ENCODE results near the gene CAMSAP1.

Gene CAMSAP1

GRCh38 chr9:135820661-135821060 is 86.7 kb downstream of the CAMSAP1 start:
- peaks cover 44 to 69% of the 10 kb centered on the region in 2 donors for H3K36me3 ChIP-seq (ENCODE audit: control insufficient read depth in 2 of 2, insufficient read depth in 2 of 2, low read length in 2 of 2)
- no peaks in the 10 kb centered on the region for H3K9me3 ChIP-seq (ENCODE audit: control insufficient read depth in 2 of 2, low read length in 2 of 2)
- H3K4me1 ChIP-seq (ENCODE audit: control insufficient read depth, insufficient read depth, low read length), result no peaks in the 10 kb centered on the region
- H3K9ac ChIP-seq (ENCODE audit: low read length in 2 of 2), result no peak overlapping the region
- no peaks in the 10 kb centered on the region for H3K27me3 ChIP-seq (ENCODE audit: control insufficient read depth in 1 of 2, insufficient read depth in 2 of 2, low read length in 2 of 2)
- no peak overlapping the region for H3K27ac ChIP-seq (ENCODE audit: low read length)
- no peak overlapping the region for H3K4me3 ChIP-seq (ENCODE audit: low read length in 2 of 2)

- H3K36me3 ChIP-seq (ENCODE audit: control insufficient read depth in 2 of 2, insufficient read depth in 2 of 2, low read length in 2 of 2), result peaks cover 42 to 71% of the 10 kb centered on the region in 2 donors
- H3K9ac ChIP-seq (ENCODE audit: low read length in 2 of 2), result no peak overlapping the region
- no peak overlapping the region for H3K27ac ChIP-seq (ENCODE audit: low read length)
- H3K9me3 ChIP-seq (ENCODE audit: control insufficient read depth in 2 of 2, low read length in 2 of 2), result no peaks in the 10 kb centered on the region
- no peak overlapping the region for H3K4me3 ChIP-seq (ENCODE audit: low read length in 2 of 2)
- no peaks in the 10 kb centered on the region for H3K4me1 ChIP-seq (ENCODE audit: control insufficient read depth, insufficient read depth, low read length)
- H3K27me3 ChIP-seq (ENCODE audit: control insufficient read depth in 1 of 2, insufficient read depth in 2 of 2, low read length in 2 of 2), result no peaks in the 10 kb centered on the region
Observed at GRCh38 chr9:135819905-135820304, 87.4 kb downstream of the CAMSAP1 start.

- no peaks in the 10 kb centered on the region for H3K9me3 ChIP-seq (ENCODE audit: control insufficient read depth in 2 of 2, low read length in 2 of 2)
- H3K4me3 ChIP-seq (ENCODE audit: low read length in 2 of 2), result no peak overlapping the region
- H3K27me3 ChIP-seq (ENCODE audit: control insufficient read depth in 1 of 2, insufficient read depth in 2 of 2, low read length in 2 of 2), result no peaks in the 10 kb centered on the region
- H3K9ac ChIP-seq (ENCODE audit: low read length in 2 of 2), result no peak overlapping the region
- H3K27ac ChIP-seq (ENCODE audit: low read length), result no peak overlapping the region
- H3K4me1 ChIP-seq (ENCODE audit: control insufficient read depth, insufficient read depth, low read length), result no peaks in the 10 kb centered on the region
- H3K36me3 ChIP-seq (ENCODE audit: control insufficient read depth in 2 of 2, insufficient read depth in 2 of 2, low read length in 2 of 2), result peaks cover 46 to 73% of the 10 kb centered on the region in 2 donors
Observed at GRCh38 chr9:135818718-135819475, 88.4 kb downstream of the CAMSAP1 start.

DNA sequence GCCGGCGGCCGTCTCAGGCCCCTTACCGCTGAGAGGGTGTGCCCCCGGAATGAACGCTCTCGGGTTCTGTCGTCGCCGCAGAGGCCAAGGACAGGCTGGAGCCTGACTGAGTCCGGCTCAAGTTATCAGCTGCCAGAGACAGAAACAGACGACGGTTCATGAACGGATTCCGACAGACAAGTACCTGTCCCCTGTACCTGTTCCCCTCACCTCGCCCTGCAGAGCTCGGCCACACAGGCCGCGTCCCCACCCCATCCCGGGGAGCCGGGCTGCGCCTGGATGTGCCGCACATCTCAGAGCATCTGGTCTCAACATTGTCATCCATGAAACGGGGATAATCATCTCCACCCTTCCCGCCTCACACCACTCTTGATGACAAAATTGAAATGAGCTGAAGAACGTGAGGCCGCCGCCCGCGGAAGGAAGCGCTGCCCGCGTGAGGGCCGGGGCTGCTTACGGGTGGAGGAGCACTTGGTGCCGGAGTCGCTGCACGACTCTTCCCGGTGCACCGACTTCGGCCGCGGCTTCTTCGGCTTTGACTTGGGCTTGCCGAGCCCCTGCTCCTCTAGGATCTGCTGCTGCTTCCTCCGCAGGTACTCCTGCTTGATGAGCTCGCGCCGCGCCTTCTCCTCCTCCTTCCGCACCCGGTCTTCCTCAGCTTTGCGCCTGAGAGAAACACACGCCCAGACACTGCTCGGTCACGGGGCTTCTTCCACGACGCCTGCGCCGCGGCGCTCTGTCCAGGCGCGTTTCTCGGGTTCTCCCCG is 89.2 kb downstream of the CAMSAP1 start:
- Histone ChIP-seq H3K27me3 (ENCODE audit: control insufficient read depth in 1 of 2, insufficient read depth in 2 of 2, low read length in 2 of 2) (no peaks in the 10 kb centered on the region), H3K27ac (ENCODE audit: low read length) (no peak overlapping the region), H3K4me3 (ENCODE audit: low read length in 2 of 2) (no peak overlapping the region), H3K4me1 (ENCODE audit: control insufficient read depth, insufficient read depth, low read length) (no peaks in the 10 kb centered on the region), H3K9ac (ENCODE audit: low read length in 2 of 2) (no peak overlapping the region), H3K36me3 (ENCODE audit: control insufficient read depth in 2 of 2, insufficient read depth in 2 of 2, low read length in 2 of 2) (peaks cover 50 to 70% of the 10 kb centered on the region in 2 donors), H3K9me3 (ENCODE audit: control insufficient read depth in 2 of 2, low read length in 2 of 2) (no peaks in the 10 kb centered on the region)

GRCh38 chr9:135816651-135816970 is 90.7 kb downstream of the CAMSAP1 start:
- no peak overlapping the region for H3K4me3 ChIP-seq (ENCODE audit: low read length in 2 of 2)
- no peak overlapping the region for H3K9ac ChIP-seq (ENCODE audit: low read length in 2 of 2)
- H3K27ac ChIP-seq (ENCODE audit: low read length), result no peak overlapping the region
- H3K9me3 ChIP-seq (ENCODE audit: control insufficient read depth in 2 of 2, low read length in 2 of 2), result no peaks in the 10 kb centered on the region
- no peaks in the 10 kb centered on the region for H3K4me1 ChIP-seq (ENCODE audit: control insufficient read depth, insufficient read depth, low read length)
- H3K27me3 ChIP-seq (ENCODE audit: control insufficient read depth in 1 of 2, insufficient read depth in 2 of 2, low read length in 2 of 2), result no peaks in the 10 kb centered on the region
- H3K36me3 ChIP-seq (ENCODE audit: control insufficient read depth in 2 of 2, insufficient read depth in 2 of 2, low read length in 2 of 2), result peaks cover 37 to 62% of the 10 kb centered on the region in 2 donors

DNA sequence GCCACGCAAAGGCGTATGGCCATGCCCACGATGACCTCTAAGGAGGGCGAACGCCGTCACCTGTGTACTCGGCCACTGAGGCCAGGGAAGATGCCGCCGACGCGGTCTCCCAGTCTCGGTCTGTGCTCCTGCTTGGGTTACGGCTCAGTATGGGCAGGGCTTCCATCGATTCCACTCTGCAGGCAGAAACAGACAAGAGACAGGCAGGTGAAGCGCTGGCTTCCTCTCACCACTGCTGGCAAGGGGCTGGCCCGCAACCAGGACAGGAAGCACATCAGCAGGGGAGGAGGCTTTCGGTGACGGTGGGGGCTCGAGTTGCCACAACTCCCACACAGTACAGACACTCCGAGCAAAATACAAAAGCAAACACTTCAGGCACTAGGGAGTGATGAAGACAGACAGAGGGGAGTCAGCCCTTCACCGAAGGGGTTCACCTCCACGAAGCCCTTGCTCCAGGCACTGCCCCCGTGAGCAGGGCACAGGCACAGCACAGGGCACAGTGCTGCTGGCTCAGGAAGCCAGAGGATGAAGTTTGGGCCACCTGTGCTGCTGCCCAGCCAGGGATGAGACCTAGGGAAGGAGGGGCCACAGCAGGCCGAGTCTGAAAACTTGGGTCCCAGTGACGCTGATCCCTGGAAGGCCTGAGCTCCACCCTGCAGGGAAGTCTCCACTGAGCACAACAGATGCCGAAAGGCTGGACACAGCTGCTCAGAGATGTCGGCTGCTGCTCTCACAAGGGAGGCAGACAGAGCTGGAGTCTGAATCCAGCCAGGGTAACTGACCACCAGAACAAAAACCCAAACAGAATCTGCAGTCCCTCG is 91.3 kb downstream of the CAMSAP1 start:
- Histone ChIP-seq H3K9me3 (ENCODE audit: control insufficient read depth in 2 of 2, low read length in 2 of 2) (no peaks in the 10 kb centered on the region), H3K4me1 (ENCODE audit: control insufficient read depth, insufficient read depth, low read length) (no peaks in the 10 kb centered on the region), H3K36me3 (ENCODE audit: control insufficient read depth in 2 of 2, insufficient read depth in 2 of 2, low read length in 2 of 2) (peaks cover 40 to 64% of the 10 kb centered on the region in 2 donors), H3K27ac (ENCODE audit: low read length) (no peak overlapping the region), H3K4me3 (ENCODE audit: low read length in 2 of 2) (no peak overlapping the region), H3K27me3 (ENCODE audit: control insufficient read depth in 1 of 2, insufficient read depth in 2 of 2, low read length in 2 of 2) (no peaks in the 10 kb centered on the region), H3K9ac (ENCODE audit: low read length in 2 of 2) (no peak overlapping the region)

- H3K27ac ChIP-seq (ENCODE audit: low read length), result no peak overlapping the region
- H3K9me3 ChIP-seq (ENCODE audit: control insufficient read depth in 2 of 2, low read length in 2 of 2), result no peaks in the 10 kb centered on the region
- H3K9ac ChIP-seq (ENCODE audit: low read length in 2 of 2), result no peak overlapping the region
- peaks cover 45 to 64% of the 10 kb centered on the region in 2 donors for H3K36me3 ChIP-seq (ENCODE audit: control insufficient read depth in 2 of 2, insufficient read depth in 2 of 2, low read length in 2 of 2)
- no peaks in the 10 kb centered on the region for H3K4me1 ChIP-seq (ENCODE audit: control insufficient read depth, insufficient read depth, low read length)
- H3K4me3 ChIP-seq (ENCODE audit: low read length in 2 of 2), result no peak overlapping the region
- H3K27me3 ChIP-seq (ENCODE audit: control insufficient read depth in 1 of 2, insufficient read depth in 2 of 2, low read length in 2 of 2), result no peaks in the 10 kb centered on the region
Observed at GRCh38 chr9:135815413-135815812, 91.9 kb downstream of the CAMSAP1 start.

GRCh38 chr9:135814421-135815095 is 92.8 kb downstream of the CAMSAP1 start:
- Histone ChIP-seq H3K9me3 (ENCODE audit: control insufficient read depth in 2 of 2, low read length in 2 of 2) (no peaks in the 10 kb centered on the region), H3K4me3 (ENCODE audit: low read length in 2 of 2) (no peak overlapping the region), H3K9ac (ENCODE audit: low read length in 2 of 2) (no peak overlapping the region), H3K4me1 (ENCODE audit: control insufficient read depth, insufficient read depth, low read length) (no peaks in the 10 kb centered on the region), H3K27ac (ENCODE audit: low read length) (no peak overlapping the region), H3K27me3 (ENCODE audit: control insufficient read depth in 1 of 2, insufficient read depth in 2 of 2, low read length in 2 of 2) (no peaks in the 10 kb centered on the region), H3K36me3 (ENCODE audit: control insufficient read depth in 2 of 2, insufficient read depth in 2 of 2, low read length in 2 of 2) (peaks cover 52 to 65% of the 10 kb centered on the region in 2 donors)

DNA sequence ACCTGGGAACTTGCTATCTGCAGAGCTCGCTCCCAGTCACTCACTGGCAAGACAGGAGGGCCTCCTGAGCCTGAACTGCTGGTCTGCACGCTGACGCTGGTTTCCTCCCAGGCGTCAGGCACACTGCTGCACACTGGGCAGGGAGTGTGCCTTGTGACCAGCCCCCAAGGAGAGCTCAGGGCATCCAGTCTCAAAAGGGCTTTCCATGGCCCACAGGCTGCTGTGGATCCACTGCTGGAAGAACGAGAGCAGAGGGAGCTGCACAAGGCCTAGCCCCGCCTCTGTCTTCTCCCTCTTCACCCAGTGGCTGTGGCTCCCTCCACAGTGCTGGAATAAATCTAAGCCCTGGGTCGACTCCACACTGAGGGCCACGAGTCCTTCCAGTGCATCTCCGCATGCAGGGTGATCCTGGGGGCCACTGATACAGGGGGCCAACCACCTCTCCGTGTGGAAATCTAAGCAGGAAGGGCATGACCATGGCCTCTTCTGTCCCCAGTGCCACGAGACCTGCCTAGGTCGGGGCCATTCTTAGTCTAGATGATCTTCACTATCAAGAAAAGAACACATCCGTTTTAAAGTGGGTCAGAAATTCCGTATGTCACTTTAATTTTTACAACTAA is 93.6 kb downstream of the CAMSAP1 start:
- no peak overlapping the region for H3K4me3 ChIP-seq (ENCODE audit: low read length in 2 of 2)
- no peak overlapping the region for H3K9ac ChIP-seq (ENCODE audit: low read length in 2 of 2)
- H3K9me3 ChIP-seq (ENCODE audit: control insufficient read depth in 2 of 2, low read length in 2 of 2), result no peaks in the 10 kb centered on the region
- no peaks in the 10 kb centered on the region for H3K4me1 ChIP-seq (ENCODE audit: control insufficient read depth, insufficient read depth, low read length)
- H3K27me3 ChIP-seq (ENCODE audit: control insufficient read depth in 1 of 2, insufficient read depth in 2 of 2, low read length in 2 of 2), result no peaks in the 10 kb centered on the region
- H3K27ac ChIP-seq (ENCODE audit: low read length), result no peak overlapping the region
- peaks cover 50 to 69% of the 10 kb centered on the region in 2 donors for H3K36me3 ChIP-seq (ENCODE audit: control insufficient read depth in 2 of 2, insufficient read depth in 2 of 2, low read length in 2 of 2)

GRCh38 chr9:135812961-135813360 is 94.4 kb downstream of the CAMSAP1 start:
- Histone ChIP-seq H3K36me3 (ENCODE audit: control insufficient read depth in 2 of 2, insufficient read depth in 2 of 2, low read length in 2 of 2) (peaks cover 44 to 62% of the 10 kb centered on the region in 2 donors), H3K9me3 (ENCODE audit: control insufficient read depth in 2 of 2, low read length in 2 of 2) (no peaks in the 10 kb centered on the region), H3K27ac (ENCODE audit: low read length) (no peak overlapping the region), H3K27me3 (ENCODE audit: control insufficient read depth in 1 of 2, insufficient read depth in 2 of 2, low read length in 2 of 2) (no peaks in the 10 kb centered on the region), H3K4me3 (ENCODE audit: low read length in 2 of 2) (no peak overlapping the region), H3K9ac (ENCODE audit: low read length in 2 of 2) (no peak overlapping the region), H3K4me1 (ENCODE audit: control insufficient read depth, insufficient read depth, low read length) (no peaks in the 10 kb centered on the region)

All from stomach smooth muscle (tissue), 2 donors.